Trophoblast cell (in vitro differentiated cells and primary cell): ENCODE results near the gene ULK4.
A peak's percentile ranks its signal among the peaks of the same experiment; 100 is the strongest.
"Not testable (repeated sequence)": the region's sequence is repeated elsewhere in the genome, so short reads cannot be mapped to it uniquely, and the experiment has no call there.

ENCODE experiments used
- DNase-seq, 2 donors: peaks; one replicate each; pipeline ENCODE4 v3.0.0-alpha.2; 2016
- H2AFZ ChIP-seq: 2 replicates; pipeline ENCODE4 v1.6.1; 2013; ENCODE audit warnings: low read length, moderate library complexity, mild to moderate bottlenecking; ENCODE audit not compliant: insufficient read depth, poor library complexity
- H2AK5ac ChIP-seq: 2 replicates; pipeline ENCODE4 v1.6.1; 2013; ENCODE audit warnings: mild to moderate bottlenecking, low read length
- H2BK120ac ChIP-seq: 2 replicates; pipeline ENCODE4 v1.6.1; 2013; ENCODE audit warnings: low read length, mild to moderate bottlenecking, moderate library complexity; ENCODE audit not compliant: insufficient read depth, poor library complexity
- H2BK12ac ChIP-seq: 2 replicates; pipeline ENCODE4 v1.6.1; 2013; ENCODE audit warnings: mild to moderate bottlenecking, low read length, moderate library complexity
- H2BK5ac ChIP-seq: 2 replicates; pipeline ENCODE4 v1.6.1; 2013; ENCODE audit warnings: low read length, low read depth, moderate library complexity, mild to moderate bottlenecking; ENCODE audit not compliant: poor library complexity
- H3K14ac ChIP-seq: 2 replicates; pipeline ENCODE4 v1.6.1; 2013; ENCODE audit warnings: mild to moderate bottlenecking, low read length
- H3K18ac ChIP-seq: 2 replicates; pipeline ENCODE4 v1.6.1; 2013; ENCODE audit warnings: mild to moderate bottlenecking, low read length
- H3K23ac ChIP-seq: 2 replicates; pipeline ENCODE4 v1.6.1; 2013; ENCODE audit warnings: low read length
- H3K27ac ChIP-seq: 2 replicates; pipeline ENCODE4 v1.5.1; 2013; ENCODE audit warnings: low read depth, mild to moderate bottlenecking, inconsistent platforms, low read length, moderate library complexity
- H3K27me3 ChIP-seq: 2 replicates; pipeline ENCODE4 v1.6.1; 2013; ENCODE audit warnings: inconsistent platforms, mild to moderate bottlenecking, low read length, moderate library complexity; ENCODE audit not compliant: insufficient read depth
- H3K36me3 ChIP-seq, 2 experiments: 1 replicate in 1 of 2; 2 replicates in 1 of 2; pipeline ENCODE4 v1.6.1; 2013; ENCODE audit warnings: low read length in 2 of 2, mild to moderate bottlenecking in 2 of 2, moderate library complexity in 1 of 2; ENCODE audit not compliant: insufficient read depth in 2 of 2, control insufficient read depth in 1 of 2
- H3K4ac ChIP-seq: 2 replicates; pipeline ENCODE4 v1.6.1; 2013; ENCODE audit warnings: low read depth, mild to moderate bottlenecking, low read length, moderate library complexity
- H3K4me1 ChIP-seq, 2 experiments: 1 replicate in 1 of 2; 2 replicates in 1 of 2; pipeline ENCODE4 v1.6.1; 2013; ENCODE audit warnings: low read length in 2 of 2, mild to moderate bottlenecking in 2 of 2, moderate library complexity in 1 of 2; ENCODE audit not compliant: insufficient read depth in 2 of 2, control insufficient read depth in 1 of 2
- H3K4me2 ChIP-seq: 2 replicates; pipeline ENCODE4 v1.6.1; 2013; ENCODE audit warnings: inconsistent platforms, mild to moderate bottlenecking, low read length, moderate library complexity
- H3K4me3 ChIP-seq: 2 replicates; pipeline ENCODE4 v1.5.1; 2013; ENCODE audit warnings: mild to moderate bottlenecking, low read depth, low read length, inconsistent platforms
- H3K79me1 ChIP-seq: one replicate; pipeline ENCODE4 v1.6.1; 2013; ENCODE audit warnings: low read length
- H3K79me2 ChIP-seq: 2 replicates; pipeline ENCODE4 v1.6.1; 2013; ENCODE audit warnings: low read length, mild to moderate bottlenecking; ENCODE audit not compliant: control insufficient read depth, insufficient read depth, poor library complexity
- H3K9ac ChIP-seq: 2 replicates; pipeline ENCODE4 v1.6.1; 2013; ENCODE audit warnings: mild to moderate bottlenecking, low read length
- H3K9me3 ChIP-seq: 2 replicates; pipeline ENCODE4 v1.6.1; 2013; ENCODE audit warnings: low read depth, mild to moderate bottlenecking, control low read depth, inconsistent platforms, low read length; ENCODE audit not compliant: insufficient read depth
- H4K12ac ChIP-seq: 2 replicates; pipeline ENCODE4 v1.6.1; 2013; ENCODE audit warnings: low read depth, mild to moderate bottlenecking, low read length, moderate library complexity
- H4K8ac ChIP-seq: 2 replicates; pipeline ENCODE4 v1.6.1; 2013; ENCODE audit warnings: low read depth, mild to moderate bottlenecking, low read length, moderate library complexity
- H4K91ac ChIP-seq: one replicate; pipeline ENCODE4 v1.6.1; 2013; ENCODE audit warnings: low read depth, mild to moderate bottlenecking, low read length, moderate library complexity
- WGBS: extraction: QIAGEN DNeasy Blood & Tissue Kit; methylation state at CpG from one replicate; pipeline ENCODE4 v1.1.7; 2013; ENCODE audit warnings: missing lambda C conversion rate; ENCODE audit not compliant: insufficient read length, insufficient coverage; ENCODE audit errors: extremely low coverage; 5-methylcytosine and 5-hydroxymethylcytosine counted together

ULK4 gene

DNA sequence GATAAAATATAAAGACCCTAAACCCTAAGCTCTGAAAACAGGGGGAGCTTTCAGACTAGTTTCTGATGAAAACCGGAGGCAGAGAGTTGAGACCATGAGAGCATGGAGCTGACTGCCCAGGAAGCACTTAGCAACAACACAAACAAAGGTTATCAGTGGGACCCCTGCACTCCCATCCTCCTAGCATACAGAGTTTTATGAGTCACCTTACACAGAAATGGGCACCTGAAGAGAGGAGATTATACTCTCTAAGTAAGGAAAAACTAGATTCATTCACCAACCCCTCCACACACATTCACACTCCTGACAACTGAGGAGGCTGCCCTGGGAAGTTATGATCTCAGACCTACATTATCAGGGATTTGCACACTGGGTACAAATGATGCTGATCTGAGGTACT is 261.7 kb downstream of the ULK4 start:
- WGBS = no CpG with 5 or more reads among the region's 1 CpG
- H2AK5ac ChIP-seq = no peak overlapping the region
- H2BK120ac ChIP-seq = no peak overlapping the region
- no peaks in the 10 kb centered on the region for H3K79me2 ChIP-seq
- no peak overlapping the region for H3K9ac ChIP-seq
- no peak overlapping the region for H3K18ac ChIP-seq
- no peak overlapping the region for H3K4me3 ChIP-seq
- no peak overlapping the region for H2BK12ac ChIP-seq
- no peaks in the 10 kb centered on the region for H3K4me1 ChIP-seq
- no peak overlapping the region for H2BK5ac ChIP-seq
- no peaks in the 10 kb centered on the region for H3K27me3 ChIP-seq
- H4K12ac ChIP-seq = no peak overlapping the region
- peaks cover 2% of the 10 kb centered on the region for H3K9me3 ChIP-seq
- H4K91ac ChIP-seq = no peak overlapping the region
- H3K79me1 ChIP-seq = no peaks in the 10 kb centered on the region
- no peak overlapping the region for H2AFZ ChIP-seq
- H4K8ac ChIP-seq = no peak overlapping the region
- no peak for DNase-seq
- no peak overlapping the region for H3K4me2 ChIP-seq
- H3K36me3 ChIP-seq = no peaks in the 10 kb centered on the region
- no peak overlapping the region for H3K23ac ChIP-seq
- no peak overlapping the region for H3K4ac ChIP-seq
- no peak overlapping the region for H3K27ac ChIP-seq
- no peak overlapping the region for H3K14ac ChIP-seq

GRCh38 chr3:41698898-41699297 is 263.0 kb downstream of the ULK4 start:
- Histone ChIP-seq H3K36me3 (no peaks in the 10 kb centered on the region), H3K9ac (no peak overlapping the region), H4K12ac (no peak overlapping the region), H2AK5ac (no peak overlapping the region), H3K4ac (no peak overlapping the region), H3K9me3 (peaks cover 2% of the 10 kb centered on the region), H3K79me1 (no peaks in the 10 kb centered on the region), H3K14ac (no peak overlapping the region), H2BK12ac (no peak overlapping the region), H4K91ac (no peak overlapping the region), H3K4me3 (no peak overlapping the region), H3K27ac (no peak overlapping the region), H4K8ac (no peak overlapping the region), H3K18ac (no peak overlapping the region), H2BK120ac (no peak overlapping the region), H3K27me3 (no peaks in the 10 kb centered on the region), H2AFZ (no peak overlapping the region), H2BK5ac (no peak overlapping the region), H3K23ac (no peak overlapping the region), H3K4me2 (no peak overlapping the region), H3K79me2 (no peaks in the 10 kb centered on the region), H3K4me1 (no peaks in the 10 kb centered on the region)
- WGBS = no CpG with 5 or more reads among the region's 3 CpGs
- no peak for DNase-seq

DNA sequence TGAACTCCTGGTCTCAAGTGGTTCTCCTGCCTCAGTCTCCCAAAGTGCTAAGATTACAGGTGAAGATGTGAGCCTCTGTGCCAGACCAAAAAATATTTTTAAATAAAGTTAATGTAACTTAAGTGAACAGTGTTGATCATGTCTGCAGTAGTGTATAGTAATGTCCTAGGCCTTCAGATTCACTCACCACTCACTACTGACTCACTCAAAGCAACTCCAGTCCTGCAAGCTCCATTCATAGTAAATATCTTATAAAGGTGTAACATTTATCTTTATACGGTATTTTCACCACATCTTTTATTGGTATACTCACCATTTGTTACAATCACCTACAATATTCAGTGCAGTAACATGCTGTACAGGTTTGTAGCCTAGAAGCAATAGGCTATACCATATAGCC is 264.2 kb downstream of the ULK4 start:
- Histone ChIP-seq H3K27me3 (no peaks in the 10 kb centered on the region), H4K91ac (no peak overlapping the region), H3K79me2 (no peaks in the 10 kb centered on the region), H4K8ac (no peak overlapping the region), H2AK5ac (no peak overlapping the region), H3K4me2 (no peak overlapping the region), H3K79me1 (no peaks in the 10 kb centered on the region), H3K36me3 (no peaks in the 10 kb centered on the region), H3K4ac (no peak overlapping the region), H3K4me3 (no peak overlapping the region), H3K14ac (no peak overlapping the region), H3K9ac (no peak overlapping the region), H3K27ac (no peak overlapping the region), H2AFZ (no peak overlapping the region), H3K23ac (no peak overlapping the region), H3K9me3 (peaks cover 2% of the 10 kb centered on the region), H2BK5ac (no peak overlapping the region), H3K18ac (no peak overlapping the region), H3K4me1 (no peaks in the 10 kb centered on the region), H2BK12ac (no peak overlapping the region), H4K12ac (no peak overlapping the region), H2BK120ac (no peak overlapping the region)
- no CpG with 5 or more reads among the region's 1 CpG for WGBS
- no peak for DNase-seq

GRCh38 chr3:41695806-41696205 is 266.1 kb downstream of the ULK4 start:
- not testable (repeated sequence) for H3K18ac ChIP-seq, H3K27ac ChIP-seq, H4K8ac ChIP-seq, H3K36me3 ChIP-seq, H2BK5ac ChIP-seq, H3K4ac ChIP-seq, H2AFZ ChIP-seq, H3K4me1 ChIP-seq, H3K14ac ChIP-seq, H3K9ac ChIP-seq, H3K4me2 ChIP-seq, H4K12ac ChIP-seq, H2BK120ac ChIP-seq, H4K91ac ChIP-seq, H3K4me3 ChIP-seq, H3K23ac ChIP-seq, H3K79me2 ChIP-seq, H3K79me1 ChIP-seq, H2AK5ac ChIP-seq, H2BK12ac ChIP-seq, H3K27me3 ChIP-seq, H3K9me3 ChIP-seq
- no CpG with 5 or more reads among the region's 12 CpGs for WGBS
- peak; percentile 25 to 61 for DNase-seq
